Kidney (tissue), 14 donors: Measurements from ENCODE around the gene GSTM2. TPM values are rescaled to one million over a fixed set of nuclear protein-coding genes. Genes with fewer than 3 reads are reported as not detected.

Experiments used
- DNase-seq, 5 donors: peaks; one replicate each; pipeline ENCODE4 v3.0.0-alpha.2; 2013 to 2020
- FAIRE-seq: peaks from 2 replicates; lab custom pipeline; 2012; peaks lifted over from hg19 to GRCh38; lab: Jason Lieb, UNC
- H3K27ac ChIP-seq, 2 donors: one replicate each; pipeline ENCODE4 v1.7.0; 2013; ENCODE audit warnings: low read depth in 2 of 2, low read length in 2 of 2, inconsistent platforms in 1 of 2
- H3K27me3 ChIP-seq: one replicate; pipeline ENCODE4 v1.7.1; 2013; ENCODE audit warnings: low read length, inconsistent platforms; ENCODE audit not compliant: control insufficient read depth, insufficient read depth
- H3K36me3 ChIP-seq, 3 donors: one replicate each; pipeline versions ENCODE4 v1.7.0 to v1.7.1; 2013; ENCODE audit warnings: low read length in 3 of 3, control low read depth in 1 of 3, inconsistent platforms in 1 of 3; ENCODE audit not compliant: insufficient read depth in 3 of 3, control insufficient read depth in 2 of 3
- H3K4me1 ChIP-seq, 3 donors: one replicate each; pipeline versions ENCODE4 v1.7.0 to v1.7.1; 2013; ENCODE audit warnings: low read length in 3 of 3, inconsistent platforms in 1 of 3, low read depth in 1 of 3; ENCODE audit not compliant: control insufficient read depth in 2 of 3, insufficient read depth in 2 of 3
- H3K4me3 ChIP-seq, 3 donors: one replicate each; pipeline versions ENCODE4 v1.7.0 to v1.8.1; 2013; ENCODE audit warnings: low read length in 3 of 3, control low read depth in 1 of 3, inconsistent platforms in 1 of 3
- H3K9ac ChIP-seq, 3 donors: one replicate each; pipeline versions ENCODE4 v1.7.0 to v1.7.1; 2013; ENCODE audit warnings: low read length in 3 of 3, control low read depth in 1 of 3, inconsistent platforms in 1 of 3
- H3K9me3 ChIP-seq, 3 donors: one replicate each; pipeline versions ENCODE4 v1.7.0 to v1.7.1; 2013; ENCODE audit warnings: low read length in 3 of 3, control low read depth in 1 of 3, inconsistent platforms in 1 of 3; ENCODE audit not compliant: control insufficient read depth in 2 of 3, insufficient read depth in 1 of 3
- intact Hi-C: fragments of 100-400 bp; cut with DNase I; formaldehyde crosslinking; loops from one replicate; pipeline ENCODE4 v1.11.1; 2022
- polyA plus RNA-seq: library from polyadenylated mRNA; stranded (reverse); fragments of 350-450 nt; fragmentation: Illumina TruSeq; extraction: RNeasy Lipid Tissue Mini Kit (QIAGEN cat#74804); gene quantifications from one replicate; pipeline ENCODE4 v1.2.3, GENCODE V29; 2014; ENCODE audit warnings: low read depth, low replicate concordance; ENCODE audit not compliant: insufficient read depth
- total RNA-seq: library from RNA; stranded (reverse); fragmentation: NEBNext Ultra II Directional; extraction: Animal tissue kit (Norgen Biotek cat#: 25700); gene quantifications from one replicate; pipeline ENCODE4 v1.2.1, GENCODE V29; 2021
- TF ChIP-seq, protein P1 (sequence below): IDR thresholded peaks from 3 replicates; pipeline ENCODE4 v1.5.1; 2012; ENCODE audit warnings: mild to moderate bottlenecking, moderate library complexity, borderline replicate concordance; ENCODE audit not compliant: insufficient read depth; ENCODE audit errors: extremely low read depth
- donor health status: control.
- donor health status: control.
- donor health status: control.
- donor health status: control.
- donor health status: control.
- donor health status: DM: yes; HTN: yes; CAD: no.
- donor health status: Normal renal cell carcinoma (clear cell type).

Gene GSTM2
- total and polyA plus RNA-seq, 2 donors from 2014 or later, result 47.1 to 116 TPM

- no peak overlapping the region for H3K9ac ChIP-seq
- no peaks in the 10 kb centered on the region for H3K9me3 ChIP-seq
- DNase-seq, result no peak
- H3K4me3 ChIP-seq, result no peak overlapping the region
- FAIRE-seq, result no peak
- H3K27ac ChIP-seq, result no peak overlapping the region
- H3K27me3 ChIP-seq, result no peaks in the 10 kb centered on the region
- no peaks in the 10 kb centered on the region for H3K36me3 ChIP-seq
- no peaks in the 10 kb centered on the region for H3K4me1 ChIP-seq
- TF ChIP-seq, protein P1, sequence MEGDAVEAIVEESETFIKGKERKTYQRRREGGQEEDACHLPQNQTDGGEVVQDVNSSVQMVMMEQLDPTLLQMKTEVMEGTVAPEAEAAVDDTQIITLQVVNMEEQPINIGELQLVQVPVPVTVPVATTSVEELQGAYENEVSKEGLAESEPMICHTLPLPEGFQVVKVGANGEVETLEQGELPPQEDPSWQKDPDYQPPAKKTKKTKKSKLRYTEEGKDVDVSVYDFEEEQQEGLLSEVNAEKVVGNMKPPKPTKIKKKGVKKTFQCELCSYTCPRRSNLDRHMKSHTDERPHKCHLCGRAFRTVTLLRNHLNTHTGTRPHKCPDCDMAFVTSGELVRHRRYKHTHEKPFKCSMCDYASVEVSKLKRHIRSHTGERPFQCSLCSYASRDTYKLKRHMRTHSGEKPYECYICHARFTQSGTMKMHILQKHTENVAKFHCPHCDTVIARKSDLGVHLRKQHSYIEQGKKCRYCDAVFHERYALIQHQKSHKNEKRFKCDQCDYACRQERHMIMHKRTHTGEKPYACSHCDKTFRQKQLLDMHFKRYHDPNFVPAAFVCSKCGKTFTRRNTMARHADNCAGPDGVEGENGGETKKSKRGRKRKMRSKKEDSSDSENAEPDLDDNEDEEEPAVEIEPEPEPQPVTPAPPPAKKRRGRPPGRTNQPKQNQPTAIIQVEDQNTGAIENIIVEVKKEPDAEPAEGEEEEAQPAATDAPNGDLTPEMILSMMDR, result no peak
- intact Hi-C loops, result no loop called here
These were observed 47.0 kb downstream of the GSTM2 start for GRCh38 chr1:109714661-109715372.

GRCh38 chr1:109716121-109716520 is 48.3 kb downstream of the GSTM2 start:
- intact Hi-C loops, result no loop called here
- Histone ChIP-seq H3K27me3 (no peaks in the 10 kb centered on the region), H3K4me3 (no peak overlapping the region), H3K36me3 (no peaks in the 10 kb centered on the region), H3K27ac (no peak overlapping the region), H3K9ac (no peak overlapping the region), H3K4me1 (no peaks in the 10 kb centered on the region), H3K9me3 (no peaks in the 10 kb centered on the region)
- FAIRE-seq (no peak), DNase-seq (no peak)
- TF ChIP-seq, protein P1, result no peak

DNA sequence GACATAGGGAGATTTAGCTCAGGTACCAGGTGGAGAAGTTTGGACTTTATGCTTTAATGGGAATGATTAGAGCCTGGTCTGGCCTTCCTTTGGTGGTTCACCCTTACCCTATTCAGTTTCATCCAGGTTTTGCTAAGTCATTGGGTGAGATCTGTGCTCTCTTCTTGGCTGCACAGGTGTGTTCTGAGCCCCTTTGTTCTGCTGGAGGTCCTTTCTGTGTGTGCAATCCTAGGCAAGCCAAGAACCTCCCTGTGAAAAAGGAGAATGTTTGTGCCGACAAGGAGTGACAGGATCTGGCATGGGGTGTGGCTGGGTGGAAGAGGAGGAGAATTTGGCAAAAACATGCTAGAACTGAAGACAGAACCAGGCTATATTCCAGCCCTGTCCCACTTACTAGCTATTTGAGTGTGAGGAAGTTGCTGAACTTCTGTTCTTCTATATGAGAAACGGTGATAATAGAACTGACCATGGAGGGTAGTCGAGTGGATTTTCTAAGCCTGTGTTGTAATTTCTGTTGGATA is 48.8 kb downstream of the GSTM2 start:
- intact Hi-C loops, result no loop called here
- Histone ChIP-seq H3K4me1 (no peaks in the 10 kb centered on the region), H3K9me3 (no peaks in the 10 kb centered on the region), H3K4me3 (no peak overlapping the region), H3K27me3 (no peaks in the 10 kb centered on the region), H3K9ac (no peak overlapping the region), H3K36me3 (no peaks in the 10 kb centered on the region), H3K27ac (no peak overlapping the region)
- DNase-seq (no peak), FAIRE-seq (no peak)
- TF ChIP-seq, protein P1, result no peak
